Effector memory CD4-positive, alpha-beta T cell (primary cell): ENCODE measurements around the gene BRD7.

Experiments
- DNase-seq, 3 donors: peaks; one replicate each; pipeline ENCODE4 v3.0.0-alpha.2; 2020
- H3K27ac ChIP-seq: 2 replicates; pipeline ENCODE4 v1.7.0; 2013; ENCODE audit warnings: mild to moderate bottlenecking, low read length, moderate library complexity; ENCODE audit not compliant: insufficient read depth, poor library complexity, severe bottlenecking
- H3K27me3 ChIP-seq: replicated peaks from 2 replicates; pipeline ENCODE4 v1.7.0; 2013; ENCODE audit warnings: mild to moderate bottlenecking, low read length; ENCODE audit not compliant: insufficient read depth, control insufficient read depth, poor library complexity, severe bottlenecking
- H3K36me3 ChIP-seq: 2 replicates; pipeline ENCODE4 v1.7.0; 2013; ENCODE audit warnings: mild to moderate bottlenecking, low read length, moderate library complexity; ENCODE audit not compliant: control insufficient read depth, insufficient read depth
- H3K4me1 ChIP-seq: 2 replicates; pipeline ENCODE4 v1.7.0; 2013; ENCODE audit warnings: low read length, mild to moderate bottlenecking; ENCODE audit not compliant: control insufficient read depth, insufficient read depth, poor library complexity, severe bottlenecking
- H3K4me3 ChIP-seq: 2 replicates; pipeline ENCODE4 v1.7.0; 2013; ENCODE audit warnings: low read length, low read depth, mild to moderate bottlenecking; ENCODE audit not compliant: insufficient read depth, poor library complexity, severe bottlenecking
- H3K9me3 ChIP-seq: 2 replicates; pipeline ENCODE4 v1.7.0; 2013; ENCODE audit warnings: mild to moderate bottlenecking, low read length, moderate library complexity; ENCODE audit not compliant: control insufficient read depth

BRD7 gene

DNA sequence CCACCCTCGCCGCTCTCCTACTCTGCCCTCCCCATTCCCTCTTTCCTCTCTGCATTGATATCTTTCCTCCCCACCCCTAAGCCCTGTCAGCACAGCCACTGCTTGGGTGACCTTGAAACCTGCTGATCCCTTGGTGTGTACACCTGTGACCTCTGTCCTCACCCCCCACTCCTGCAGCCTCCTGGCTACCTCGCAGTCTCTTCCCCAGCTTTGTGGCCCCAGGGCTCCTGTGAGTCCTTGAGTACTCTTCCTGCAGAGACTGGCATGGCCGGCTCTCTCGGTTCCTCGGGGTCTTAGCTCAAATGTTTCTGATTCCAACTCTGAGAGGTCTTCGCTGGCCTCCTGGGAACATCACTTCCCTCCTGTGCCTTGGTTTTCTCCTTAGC is 70.7 kb downstream of the BRD7 start:
- no peaks in the 10 kb centered on the region for H3K9me3 ChIP-seq
- no peak for DNase-seq
- H3K4me1 ChIP-seq, result no peaks in the 10 kb centered on the region
- no peaks in the 10 kb centered on the region for H3K27me3 ChIP-seq
- no peak overlapping the region for H3K27ac ChIP-seq
- no peak overlapping the region for H3K4me3 ChIP-seq
- peaks cover 91% of the 10 kb centered on the region for H3K36me3 ChIP-seq

DNA sequence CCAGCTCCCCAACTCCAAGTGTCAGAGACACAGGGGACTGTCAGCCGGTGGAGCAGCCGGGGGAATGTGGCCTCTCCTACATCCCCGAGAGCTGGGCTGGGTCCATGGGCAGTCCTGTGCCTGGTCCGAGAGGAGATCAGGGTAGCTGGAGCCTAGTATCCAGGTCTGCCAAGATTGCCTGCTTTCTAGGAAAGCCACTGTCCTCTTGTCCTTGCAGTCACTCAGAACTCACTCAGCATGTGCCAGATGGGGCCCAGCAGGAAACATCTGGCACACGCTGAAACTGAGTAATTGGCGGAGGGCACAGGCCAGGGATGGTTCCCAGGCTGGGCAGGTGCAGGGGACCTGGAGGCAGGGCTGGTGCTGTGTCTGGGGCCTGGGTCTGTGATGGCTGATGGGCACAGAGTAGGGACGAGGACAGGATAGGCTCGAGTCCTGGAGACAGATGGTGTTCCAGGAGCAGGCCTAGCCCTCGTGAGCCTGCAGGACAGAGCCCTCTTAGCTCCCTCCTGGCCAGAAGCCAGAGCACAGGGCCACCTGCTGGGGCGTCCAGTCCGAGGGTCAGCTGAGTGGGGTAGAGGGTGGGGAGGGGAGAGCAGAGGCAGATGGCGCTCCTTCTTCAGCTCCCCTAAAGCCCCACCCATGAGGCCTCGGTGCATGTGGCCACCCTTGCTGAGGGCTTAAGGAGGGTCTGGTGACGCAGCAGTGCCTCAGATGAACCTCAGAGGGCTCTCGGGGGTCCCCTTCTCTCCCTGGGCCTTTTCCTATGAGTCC is 71.3 kb downstream of the BRD7 start:
- DNase-seq, result no peak
- no peaks in the 10 kb centered on the region for H3K4me1 ChIP-seq
- H3K27ac ChIP-seq, result peak overlapping the region; percentile 21
- H3K27me3 ChIP-seq, result no peaks in the 10 kb centered on the region
- H3K9me3 ChIP-seq, result no peaks in the 10 kb centered on the region
- no peak overlapping the region for H3K4me3 ChIP-seq
- peaks cover 91% of the 10 kb centered on the region for H3K36me3 ChIP-seq

DNA sequence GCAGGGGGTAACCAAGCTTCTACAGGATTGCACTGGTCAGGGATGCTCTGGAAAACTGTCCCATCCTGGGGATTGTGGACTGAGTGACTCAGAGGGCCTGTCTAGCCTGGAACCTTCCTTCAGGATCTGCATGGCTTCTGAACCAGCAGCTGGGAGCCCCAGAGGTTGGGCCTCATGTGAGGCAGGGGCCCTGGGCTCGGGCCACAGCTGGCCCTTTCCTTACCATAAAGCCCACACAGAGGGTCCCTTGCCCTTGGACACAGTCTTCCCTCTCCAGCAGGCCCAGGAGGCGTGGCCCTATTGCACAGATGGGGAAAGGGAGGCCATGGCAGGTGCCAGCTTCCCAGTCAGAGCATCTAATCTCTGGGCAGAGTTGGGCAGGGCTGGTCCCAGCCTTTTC is 72.0 kb downstream of the BRD7 start:
- H3K27ac ChIP-seq, result no peak overlapping the region
- H3K4me3 ChIP-seq, result no peak overlapping the region
- DNase-seq, result no peak
- no peaks in the 10 kb centered on the region for H3K4me1 ChIP-seq
- H3K27me3 ChIP-seq, result no peaks in the 10 kb centered on the region
- no peaks in the 10 kb centered on the region for H3K9me3 ChIP-seq
- peaks cover 92% of the 10 kb centered on the region for H3K36me3 ChIP-seq

GRCh38 chr16:50295541-50296132 is 73.2 kb downstream of the BRD7 start:
- Histone ChIP-seq H3K27me3 (no peaks in the 10 kb centered on the region), H3K27ac (no peak overlapping the region), H3K4me3 (no peak overlapping the region), H3K9me3 (no peaks in the 10 kb centered on the region), H3K36me3 (peaks cover 90% of the 10 kb centered on the region), H3K4me1 (no peaks in the 10 kb centered on the region)
- no peak for DNase-seq

DNA sequence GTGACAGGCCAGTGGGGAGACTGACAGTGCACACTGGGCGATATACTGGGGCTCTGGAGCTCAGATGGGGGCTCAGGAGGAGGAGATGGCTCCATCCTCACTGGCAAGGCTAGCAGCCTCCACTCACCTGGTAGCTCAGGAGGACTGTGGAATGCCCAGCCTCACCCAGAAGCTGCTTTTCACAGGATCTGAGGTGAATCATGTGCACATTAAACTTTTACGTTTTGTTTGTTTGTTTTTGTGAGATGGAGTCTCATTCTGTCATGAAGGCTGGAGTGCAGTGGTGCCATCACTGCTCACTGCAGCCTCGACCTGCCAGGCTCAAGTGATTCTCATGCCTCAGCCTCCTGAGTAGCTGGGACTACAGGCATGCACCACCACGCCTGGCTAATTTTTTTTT is 73.8 kb downstream of the BRD7 start:
- no peaks in the 10 kb centered on the region for H3K27me3 ChIP-seq
- H3K27ac ChIP-seq, result no peak overlapping the region
- no peak for DNase-seq
- H3K9me3 ChIP-seq, result no peaks in the 10 kb centered on the region
- no peaks in the 10 kb centered on the region for H3K4me1 ChIP-seq
- peaks cover 92% of the 10 kb centered on the region for H3K36me3 ChIP-seq
- no peak overlapping the region for H3K4me3 ChIP-seq

DNA sequence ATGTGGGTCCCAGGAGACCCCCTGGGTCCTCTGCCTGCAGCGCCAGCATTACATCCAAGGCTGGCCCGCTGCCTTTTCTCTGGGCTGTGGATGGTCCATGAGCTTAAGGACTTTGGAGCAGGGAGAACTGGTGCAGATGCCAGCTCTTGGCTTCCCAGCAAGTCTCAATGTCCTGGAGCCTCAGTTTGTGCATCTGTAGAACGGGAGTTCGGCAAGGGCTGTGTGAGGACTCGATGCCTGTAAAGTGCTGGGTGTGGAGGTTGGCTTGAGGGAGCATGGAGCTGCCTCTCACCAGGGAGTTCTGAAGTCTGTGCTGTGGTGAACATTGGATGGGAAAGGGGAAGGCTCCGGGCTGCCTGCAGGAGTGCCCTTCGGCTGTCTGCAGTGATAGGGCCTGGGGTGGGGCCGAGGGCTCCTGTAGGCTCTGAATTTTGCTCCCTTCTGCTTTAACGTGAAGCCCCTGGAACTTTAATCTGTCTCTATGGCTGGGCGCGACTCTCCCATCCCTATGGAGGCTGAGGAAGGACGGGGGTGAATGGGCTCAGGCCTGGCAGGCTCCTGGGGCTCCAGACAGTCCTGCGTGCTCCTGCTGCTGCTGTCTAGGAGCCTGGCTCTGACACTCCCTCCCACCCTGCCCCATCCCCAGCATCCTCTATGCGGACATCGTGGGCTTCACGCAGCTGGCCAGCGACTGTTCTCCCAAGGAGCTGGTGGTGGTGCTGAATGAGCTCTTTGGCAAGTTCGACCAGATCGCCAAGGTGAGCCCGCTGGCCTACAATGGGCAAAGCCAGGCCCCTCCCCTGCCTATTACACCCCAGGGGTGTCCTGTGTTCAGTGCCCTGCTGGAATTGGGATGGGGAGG is 74.6 kb downstream of the BRD7 start:
- Histone ChIP-seq H3K27ac (no peak overlapping the region), H3K4me3 (no peak overlapping the region), H3K4me1 (no peaks in the 10 kb centered on the region), H3K9me3 (no peaks in the 10 kb centered on the region), H3K27me3 (no peaks in the 10 kb centered on the region), H3K36me3 (peaks cover 93% of the 10 kb centered on the region)
- no peak for DNase-seq

DNA sequence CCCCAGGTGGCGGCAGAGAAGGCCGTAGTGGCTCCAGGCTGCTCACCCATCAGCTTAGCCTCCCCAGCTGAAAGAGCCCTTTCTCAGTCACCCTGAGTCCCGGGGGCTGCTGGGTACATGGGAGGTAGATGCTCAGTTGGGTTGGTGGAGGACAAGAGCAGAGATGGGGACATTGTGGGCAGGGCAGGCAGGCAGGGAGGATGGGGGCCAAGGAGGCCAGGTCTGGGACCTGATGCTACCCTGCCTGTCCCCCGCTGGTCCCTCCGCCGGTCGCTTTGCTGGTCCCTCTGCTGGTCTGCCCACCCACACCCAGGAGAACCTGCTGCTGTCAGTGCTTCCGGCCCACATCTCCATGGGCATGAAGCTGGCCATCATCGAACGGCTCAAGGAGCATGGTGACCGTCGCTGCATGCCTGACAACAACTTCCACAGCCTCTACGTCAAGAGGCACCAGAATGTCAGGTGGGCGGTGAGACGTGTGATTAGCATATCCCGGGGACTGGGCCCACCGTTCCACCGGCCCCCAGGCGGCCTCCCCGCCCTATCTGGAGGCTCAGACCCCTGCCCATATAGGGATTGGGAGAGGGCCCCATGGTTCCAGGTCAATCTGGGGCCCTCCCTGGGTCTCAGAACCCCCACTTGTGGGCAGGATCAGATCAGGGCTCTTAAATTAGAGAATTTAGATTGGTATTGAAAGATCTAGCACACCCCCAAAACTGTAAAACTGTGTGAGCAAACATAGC is 75.6 kb downstream of the BRD7 start:
- H3K4me1 ChIP-seq, result no peaks in the 10 kb centered on the region
- no peaks in the 10 kb centered on the region for H3K9me3 ChIP-seq
- peaks cover 92% of the 10 kb centered on the region for H3K36me3 ChIP-seq
- peak overlapping the region; percentile 18 for H3K27ac ChIP-seq
- no peak overlapping the region for H3K4me3 ChIP-seq
- no peak for DNase-seq
- no peaks in the 10 kb centered on the region for H3K27me3 ChIP-seq

DNA sequence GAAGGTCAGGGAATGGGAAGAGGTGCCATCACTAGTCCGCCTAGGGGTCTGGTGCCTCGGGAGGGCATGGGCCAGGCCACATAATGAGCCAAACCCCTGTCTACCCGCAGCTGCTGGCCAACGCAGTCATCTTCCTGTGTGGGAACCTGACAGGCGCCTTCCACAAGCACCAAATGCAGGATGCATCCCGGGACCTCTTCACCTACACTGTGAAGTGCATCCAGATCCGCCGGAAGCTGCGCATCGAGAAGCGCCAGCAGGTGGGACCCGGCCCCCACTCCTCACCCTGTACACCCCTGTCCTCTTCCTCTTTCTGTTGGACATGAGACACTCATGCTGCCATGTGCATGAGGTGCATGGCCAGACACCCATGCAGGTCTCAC is 76.2 kb downstream of the BRD7 start:
- no peak overlapping the region for H3K27ac ChIP-seq
- H3K9me3 ChIP-seq, result no peaks in the 10 kb centered on the region
- H3K4me3 ChIP-seq, result no peak overlapping the region

GRCh38 chr16:50291719-50292565 is 76.8 kb downstream of the BRD7 start:
- no peak for DNase-seq
- Histone ChIP-seq H3K4me3 (no peak overlapping the region), H3K27ac (peak overlapping the region; percentile 37), H3K4me1 (no peaks in the 10 kb centered on the region), H3K27me3 (no peaks in the 10 kb centered on the region), H3K36me3 (peaks cover 90% of the 10 kb centered on the region), H3K9me3 (no peaks in the 10 kb centered on the region)

More for the DNA sequence above, 76.2 kb downstream of the BRD7 start:
- H3K4me1 ChIP-seq, result no peaks in the 10 kb centered on the region
- DNase-seq, result no peak
- H3K36me3 ChIP-seq, result peaks cover 93% of the 10 kb centered on the region
- H3K27me3 ChIP-seq, result no peaks in the 10 kb centered on the region
